Measurements from ENCODE around the gene PLCH1.

The PLCH1 gene

DNA sequence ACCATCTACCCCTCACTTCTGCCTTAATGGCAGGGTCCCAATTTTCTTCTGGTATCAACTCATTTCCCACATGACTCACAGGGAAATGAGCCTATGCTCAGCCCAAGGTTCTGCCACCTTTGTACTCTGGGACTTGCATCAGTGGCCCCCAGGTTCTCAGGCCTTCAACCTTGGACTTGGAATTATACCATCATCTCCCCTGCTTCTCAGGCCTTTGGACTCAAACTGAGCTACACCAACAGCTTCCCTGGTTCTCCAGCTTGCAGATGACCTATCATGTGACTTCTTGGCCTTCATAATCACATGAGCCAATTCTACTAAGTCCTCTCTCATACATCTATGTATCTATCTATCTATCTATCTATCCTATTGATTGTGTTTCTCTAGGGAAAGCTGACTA lies 149.5 kb downstream of the PLCH1 start:
- H3K36me3 ChIP-seq = no peaks in the 10 kb centered on the region
- H3K4me1 ChIP-seq (ENCODE audit: control insufficient read depth in 1 of 2, insufficient read depth in 1 of 2, low read depth in 1 of 2, low read length in 1 of 2) = no peaks in the 10 kb centered on the region
- H3K4me3 ChIP-seq (ENCODE audit: low read depth in 1 of 2, low read length in 1 of 2) = no peak overlapping the region
- H3K27ac ChIP-seq = no peak overlapping the region
- TF ChIP-seq, protein P1, sequence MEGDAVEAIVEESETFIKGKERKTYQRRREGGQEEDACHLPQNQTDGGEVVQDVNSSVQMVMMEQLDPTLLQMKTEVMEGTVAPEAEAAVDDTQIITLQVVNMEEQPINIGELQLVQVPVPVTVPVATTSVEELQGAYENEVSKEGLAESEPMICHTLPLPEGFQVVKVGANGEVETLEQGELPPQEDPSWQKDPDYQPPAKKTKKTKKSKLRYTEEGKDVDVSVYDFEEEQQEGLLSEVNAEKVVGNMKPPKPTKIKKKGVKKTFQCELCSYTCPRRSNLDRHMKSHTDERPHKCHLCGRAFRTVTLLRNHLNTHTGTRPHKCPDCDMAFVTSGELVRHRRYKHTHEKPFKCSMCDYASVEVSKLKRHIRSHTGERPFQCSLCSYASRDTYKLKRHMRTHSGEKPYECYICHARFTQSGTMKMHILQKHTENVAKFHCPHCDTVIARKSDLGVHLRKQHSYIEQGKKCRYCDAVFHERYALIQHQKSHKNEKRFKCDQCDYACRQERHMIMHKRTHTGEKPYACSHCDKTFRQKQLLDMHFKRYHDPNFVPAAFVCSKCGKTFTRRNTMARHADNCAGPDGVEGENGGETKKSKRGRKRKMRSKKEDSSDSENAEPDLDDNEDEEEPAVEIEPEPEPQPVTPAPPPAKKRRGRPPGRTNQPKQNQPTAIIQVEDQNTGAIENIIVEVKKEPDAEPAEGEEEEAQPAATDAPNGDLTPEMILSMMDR (IDR thresholded peaks at IDR 0.05) = no peak
- H3K9me3 ChIP-seq = no peaks in the 10 kb centered on the region
- no peaks in the 10 kb centered on the region for H3K27me3 ChIP-seq

DNA sequence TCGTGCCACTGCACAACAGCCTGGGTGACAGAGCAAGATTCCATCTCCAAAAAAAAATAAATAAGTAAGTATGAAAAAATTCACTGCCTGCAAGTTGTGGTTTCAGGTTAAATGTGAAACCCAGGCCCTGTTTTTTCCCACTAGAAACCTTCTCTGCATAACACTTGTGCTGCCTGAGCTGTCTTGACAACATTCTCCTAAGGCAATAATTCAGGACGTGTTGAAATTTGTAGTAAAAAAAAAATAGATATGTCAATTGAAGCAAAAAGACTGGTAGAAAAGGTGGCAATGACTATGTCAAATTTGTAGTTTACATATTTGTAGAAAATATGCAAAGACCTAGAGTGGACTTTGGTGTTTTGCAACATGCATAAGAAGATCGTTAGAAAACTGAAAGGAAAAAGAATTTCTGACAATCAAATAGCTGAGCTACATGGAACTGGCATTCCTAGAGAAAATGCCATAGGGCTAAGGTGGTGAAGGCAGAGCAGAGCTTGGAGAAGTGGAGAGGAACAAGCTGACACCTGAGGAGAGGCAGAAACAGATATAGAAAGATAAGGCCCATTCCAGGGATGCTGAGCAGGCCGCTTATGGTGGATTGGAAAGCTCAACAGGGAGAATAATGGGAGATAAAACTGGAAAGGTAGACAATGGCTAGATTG lies 150.2 kb downstream of the PLCH1 start:
- no peaks in the 10 kb centered on the region for H3K36me3 ChIP-seq
- H3K4me1 ChIP-seq (ENCODE audit: control insufficient read depth in 1 of 2, insufficient read depth in 1 of 2, low read depth in 1 of 2, low read length in 1 of 2) = no peaks in the 10 kb centered on the region
- no peaks in the 10 kb centered on the region for H3K9me3 ChIP-seq
- H3K4me3 ChIP-seq (ENCODE audit: low read depth in 1 of 2, low read length in 1 of 2) = no peak overlapping the region
- H3K27me3 ChIP-seq = no peaks in the 10 kb centered on the region
- H3K27ac ChIP-seq = no peak overlapping the region
- TF ChIP-seq, protein P1 (IDR thresholded peaks at IDR 0.05) = no peak

DNA sequence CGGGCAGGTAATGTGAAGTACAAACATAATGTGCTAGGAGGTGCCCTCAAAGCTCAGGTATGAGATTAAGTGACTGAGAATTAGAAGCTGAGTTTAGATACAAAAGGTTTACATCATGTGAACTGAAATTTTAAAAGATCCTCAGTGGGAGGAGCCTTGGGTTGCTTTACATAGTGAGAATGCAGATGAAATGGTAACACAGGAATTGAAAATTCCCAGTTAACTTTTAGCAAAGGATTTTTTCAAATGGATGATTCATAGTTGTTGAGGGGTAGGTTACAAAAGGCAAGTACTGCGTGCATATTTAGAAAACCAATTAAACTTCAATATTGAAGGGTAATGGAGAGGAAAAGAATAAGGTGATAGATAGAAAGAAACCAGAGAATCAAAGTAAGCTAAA lies 157.3 kb downstream of the PLCH1 start:
- TF ChIP-seq, protein P1 (IDR thresholded peaks at IDR 0.05) = no peak
- no peaks in the 10 kb centered on the region for H3K9me3 ChIP-seq
- peaks cover 3% of the 10 kb centered on the region for H3K27me3 ChIP-seq
- H3K4me1 ChIP-seq (ENCODE audit: control insufficient read depth in 1 of 2, insufficient read depth in 1 of 2, low read depth in 1 of 2, low read length in 1 of 2) = no peaks in the 10 kb centered on the region
- no peaks in the 10 kb centered on the region for H3K36me3 ChIP-seq
- H3K4me3 ChIP-seq (ENCODE audit: low read depth in 1 of 2, low read length in 1 of 2) = no peak overlapping the region
- no peak overlapping the region for H3K27ac ChIP-seq

DNA sequence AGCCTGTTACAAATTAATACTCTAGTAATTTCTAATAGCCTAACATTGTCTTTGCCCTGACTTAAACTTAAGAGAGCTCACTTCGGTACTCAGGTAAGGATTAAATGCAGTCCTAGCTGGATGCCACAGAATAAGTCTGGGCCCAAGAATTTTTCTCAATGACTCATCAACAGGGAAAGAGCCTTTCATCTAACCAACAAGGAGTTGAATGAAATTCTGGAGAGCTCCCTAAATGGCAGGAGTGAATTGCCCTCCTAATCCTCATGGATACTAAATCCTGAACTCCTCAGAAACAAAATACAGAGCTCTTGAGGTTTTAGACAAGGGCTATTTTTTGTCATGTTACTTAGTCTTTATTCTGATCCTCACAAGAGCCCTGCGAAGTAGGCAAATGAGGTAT lies 159.5 kb downstream of the PLCH1 start:
- Histone ChIP-seq H3K9me3 (no peaks in the 10 kb centered on the region), H3K4me3 (ENCODE audit: low read depth in 1 of 2, low read length in 1 of 2) (no peak overlapping the region), H3K27ac (no peak overlapping the region), H3K4me1 (ENCODE audit: control insufficient read depth in 1 of 2, insufficient read depth in 1 of 2, low read depth in 1 of 2, low read length in 1 of 2) (peaks cover 0 to 7% of the 10 kb centered on the region in 2 experiments), H3K36me3 (no peaks in the 10 kb centered on the region), H3K27me3 (peaks cover 3% of the 10 kb centered on the region)
- TF ChIP-seq, protein P1 (IDR thresholded peaks at IDR 0.05) = no peak

DNA sequence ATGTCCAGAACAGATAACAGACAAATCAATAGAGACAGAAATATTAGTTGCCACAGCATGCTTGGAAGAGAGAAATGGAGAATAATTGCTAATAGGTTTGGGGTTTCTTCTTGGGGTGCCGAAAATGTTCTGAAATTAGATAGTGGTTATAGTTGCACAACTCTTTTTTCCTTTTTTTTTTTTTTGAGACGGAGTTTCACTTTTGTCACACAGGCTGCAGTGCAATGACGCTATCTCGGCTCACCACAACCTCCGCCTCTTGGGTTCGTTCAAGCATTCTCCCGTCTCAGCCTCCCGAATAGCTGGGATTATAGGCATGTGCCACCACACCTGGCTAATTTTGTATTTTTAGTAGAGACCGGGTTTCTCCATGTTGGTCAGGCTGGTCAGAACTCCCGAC lies 163.3 kb downstream of the PLCH1 start:
- TF ChIP-seq, protein P1 (IDR thresholded peaks at IDR 0.05) = no peak
- H3K4me3 ChIP-seq (ENCODE audit: low read depth in 1 of 2, low read length in 1 of 2) = peak overlapping the region in 1 of 2 experiments; percentile 4
- H3K9me3 ChIP-seq = no peaks in the 10 kb centered on the region

More for the DNA sequence above, 163.3 kb downstream of the PLCH1 start:
- Histone ChIP-seq H3K27ac (no peak overlapping the region), H3K36me3 (no peaks in the 10 kb centered on the region), H3K27me3 (peaks cover 3% of the 10 kb centered on the region), H3K4me1 (ENCODE audit: control insufficient read depth in 1 of 2, insufficient read depth in 1 of 2, low read depth in 1 of 2, low read length in 1 of 2) (peaks cover 0 to 14% of the 10 kb centered on the region in 2 experiments)

Data from neutrophil (primary cell).